WTC11 (cell line): Measurements from ENCODE around the gene KAT2B. TPM values are rescaled to one million over a fixed set of nuclear protein-coding genes. Genes with fewer than 3 reads are reported as not detected.

ENCODE experiments used
- ATAC-seq: fragments of 200-7000 bp; cut with Tn5 transposase; 2 replicates; pipeline ENCODE4 v1.10.0; 2021; ENCODE audit warnings: mild to moderate bottlenecking, moderate library complexity
- CTCF ChIA-PET: fragments of 300-600 bp; sonication (Branson Sonifier 250); formaldehyde crosslinking; loops from one replicate; lab custom pipeline; 2021; ENCODE audit warnings: antibody characterized with exemption; lab: Charles Lee
- POLR2A ChIA-PET: fragments of 350-600 bp; sonication (Branson Sonifier 250); formaldehyde crosslinking; loops from one replicate; lab custom pipeline; 2021; ENCODE audit warnings: antibody characterized with exemption; lab: Charles Lee
- DNase-seq: peaks from one replicate; pipeline ENCODE4 v3.0.0; 2021; ENCODE audit warnings: low spot score
- H3K27ac Mint-ChIP-seq: 2 replicates; pipeline ENCODE4 v1.8.0; 2021; ENCODE audit warnings: mixed read lengths
- H3K27me3 Mint-ChIP-seq: 2 replicates; pipeline ENCODE4 v1.8.0; 2021; ENCODE audit warnings: low read depth, mild to moderate bottlenecking, moderate library complexity, mixed read lengths
- H3K36me3 Mint-ChIP-seq: 2 replicates; pipeline ENCODE4 v1.8.0; 2021; ENCODE audit warnings: mixed read lengths
- H3K4me1 Mint-ChIP-seq: 2 replicates; pipeline ENCODE4 v1.8.0; 2022; ENCODE audit warnings: mixed read lengths
- H3K4me3 Mint-ChIP-seq: 2 replicates; pipeline ENCODE4 v1.8.0; 2021; ENCODE audit warnings: mild to moderate bottlenecking, moderate library complexity, mixed read lengths
- H3K9me3 Mint-ChIP-seq: 2 replicates; pipeline ENCODE4 v1.8.0; 2021; ENCODE audit warnings: mixed read lengths
- AR ChIP-seq: fragments of 250-450 bp; sonication (Bioruptor Pico); IDR thresholded peaks from 2 replicates; pipeline ENCODE4 v1.9.0; 2021; ENCODE audit warnings: mild to moderate bottlenecking
- FOXK1 ChIP-seq: sonication (generic); formaldehyde crosslinking; IDR thresholded peaks from 2 replicates; pipeline ENCODE4 v1.8.0; 2022; ENCODE audit warnings: mild to moderate bottlenecking, moderate library complexity, missing genetic modification reagents
- FOXP1 ChIP-seq: sonication (generic); formaldehyde crosslinking; IDR thresholded peaks from 2 replicates; pipeline ENCODE4 v1.8.0; 2022; ENCODE audit warnings: missing genetic modification reagents, mild to moderate bottlenecking, moderate library complexity, borderline replicate concordance
- GRHL2 ChIP-seq: fragments of 250-450 bp; sonication (Bioruptor Pico); IDR thresholded peaks from 2 replicates; pipeline ENCODE4 v1.8.0; 2022; ENCODE audit warnings: mild to moderate bottlenecking, moderate library complexity; ENCODE audit not compliant: insufficient replicate concordance, severe bottlenecking
- HMGA2 ChIP-seq: fragments of 250-450 bp; sonication (Bioruptor Pico); IDR thresholded peaks from 2 replicates; pipeline ENCODE4 v1.4.0; 2021; ENCODE audit warnings: mild to moderate bottlenecking, moderate library complexity
- JAZF1 ChIP-seq: fragments of 250-450 bp; sonication (Bioruptor Pico); IDR thresholded peaks from 2 replicates; pipeline ENCODE4 v1.9.0; 2021; ENCODE audit warnings: moderate library complexity, mild to moderate bottlenecking, inconsistent platforms
- MXD4 ChIP-seq: fragments of 250-450 bp; sonication (Bioruptor Pico); IDR thresholded peaks from 2 replicates; pipeline ENCODE4 v1.8.0; 2021; ENCODE audit warnings: mild to moderate bottlenecking, moderate library complexity, borderline replicate concordance
- NFATC4 ChIP-seq: fragments of 250-450 bp; sonication (Bioruptor Pico); IDR thresholded peaks from 2 replicates; pipeline ENCODE4 v1.9.0; 2021; ENCODE audit warnings: mild to moderate bottlenecking
- SMAD3 ChIP-seq: sonication (generic); formaldehyde crosslinking; IDR thresholded peaks from 2 replicates; pipeline ENCODE4 v1.8.0; 2022; ENCODE audit warnings: missing genetic modification reagents, mild to moderate bottlenecking, borderline replicate concordance
- ZBTB21 ChIP-seq: sonication (generic); formaldehyde crosslinking; IDR thresholded peaks from 2 replicates; pipeline ENCODE4 v1.8.1; 2023; ENCODE audit warnings: mild to moderate bottlenecking, missing genetic modification reagents, borderline replicate concordance
- total RNA-seq: library from RNA; stranded (reverse); gene quantifications from 3 replicates; pipeline ENCODE4 v1.2.3, GENCODE V29; 2021
- TF ChIP-seq, protein P1 (sequence below): sonication (generic); formaldehyde crosslinking; IDR thresholded peaks from 2 replicates; pipeline ENCODE4 v1.8.1; 2023; ENCODE audit warnings: mild to moderate bottlenecking, missing genetic modification reagents
- TF ChIP-seq, protein P2 (sequence below): sonication (generic); formaldehyde crosslinking; IDR thresholded peaks from 2 replicates; pipeline ENCODE4 v1.8.0; 2023; ENCODE audit warnings: missing genetic modification reagents, mild to moderate bottlenecking, borderline replicate concordance
- TF ChIP-seq, protein P3 (sequence below): fragments of 250-450 bp; sonication (Bioruptor Pico); IDR thresholded peaks from 2 replicates; pipeline ENCODE4 v1.9.0; 2021; ENCODE audit warnings: moderate library complexity, mild to moderate bottlenecking, inconsistent platforms, borderline replicate concordance
- TF ChIP-seq, protein P4 (sequence below): fragments of 250-450 bp; sonication (Bioruptor Pico); IDR thresholded peaks from 2 replicates; pipeline ENCODE4 v2.1.2; 2022; ENCODE audit warnings: mild to moderate bottlenecking, moderate library complexity
- TF ChIP-seq, protein P5 (sequence below): sonication (generic); formaldehyde crosslinking; IDR thresholded peaks from 2 replicates; pipeline ENCODE4 v1.8.1; 2022; ENCODE audit warnings: mild to moderate bottlenecking, missing genetic modification reagents, moderate library complexity, borderline replicate concordance

Gene KAT2B
- total RNA-seq, 1 experiment from 2014 or later, result 2.7 TPM

- no peaks in the 10 kb centered on the region for H3K9me3 Mint-ChIP-seq
These were observed 1.0 kb downstream of the KAT2B start for GRCh38 chr3:20041197-20041780.

More at GRCh38 chr3:20041197-20041780, 1.0 kb downstream of the KAT2B start:
- no peak overlapping the region for H3K27ac Mint-ChIP-seq
- peak; percentile 76 for DNase-seq
- peak; percentile 47 for ATAC-seq
- TF ChIP-seq GRHL2 (CRISPR knock-in tag) (no peak), FOXP1 (CRISPR knock-in tag) (no peak), NFATC4 (CRISPR knock-in tag) (no peak), AR (CRISPR knock-in tag) (no peak), ZBTB21 (CRISPR knock-in tag) (no peak), SMAD3 (no peak), FOXK1 (peak; percentile 96; the same call in 1 of the 2 replicates), MXD4 (CRISPR knock-in tag) (no peak), JAZF1 (CRISPR knock-in tag) (no peak), HMGA2 (CRISPR knock-in tag) (no peak)
- TF ChIP-seq, protein P1, sequence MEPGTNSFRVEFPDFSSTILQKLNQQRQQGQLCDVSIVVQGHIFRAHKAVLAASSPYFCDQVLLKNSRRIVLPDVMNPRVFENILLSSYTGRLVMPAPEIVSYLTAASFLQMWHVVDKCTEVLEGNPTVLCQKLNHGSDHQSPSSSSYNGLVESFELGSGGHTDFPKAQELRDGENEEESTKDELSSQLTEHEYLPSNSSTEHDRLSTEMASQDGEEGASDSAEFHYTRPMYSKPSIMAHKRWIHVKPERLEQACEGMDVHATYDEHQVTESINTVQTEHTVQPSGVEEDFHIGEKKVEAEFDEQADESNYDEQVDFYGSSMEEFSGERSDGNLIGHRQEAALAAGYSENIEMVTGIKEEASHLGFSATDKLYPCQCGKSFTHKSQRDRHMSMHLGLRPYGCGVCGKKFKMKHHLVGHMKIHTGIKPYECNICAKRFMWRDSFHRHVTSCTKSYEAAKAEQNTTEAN (CRISPR knock-in tag), result no peak
- TF ChIP-seq, protein P2, sequence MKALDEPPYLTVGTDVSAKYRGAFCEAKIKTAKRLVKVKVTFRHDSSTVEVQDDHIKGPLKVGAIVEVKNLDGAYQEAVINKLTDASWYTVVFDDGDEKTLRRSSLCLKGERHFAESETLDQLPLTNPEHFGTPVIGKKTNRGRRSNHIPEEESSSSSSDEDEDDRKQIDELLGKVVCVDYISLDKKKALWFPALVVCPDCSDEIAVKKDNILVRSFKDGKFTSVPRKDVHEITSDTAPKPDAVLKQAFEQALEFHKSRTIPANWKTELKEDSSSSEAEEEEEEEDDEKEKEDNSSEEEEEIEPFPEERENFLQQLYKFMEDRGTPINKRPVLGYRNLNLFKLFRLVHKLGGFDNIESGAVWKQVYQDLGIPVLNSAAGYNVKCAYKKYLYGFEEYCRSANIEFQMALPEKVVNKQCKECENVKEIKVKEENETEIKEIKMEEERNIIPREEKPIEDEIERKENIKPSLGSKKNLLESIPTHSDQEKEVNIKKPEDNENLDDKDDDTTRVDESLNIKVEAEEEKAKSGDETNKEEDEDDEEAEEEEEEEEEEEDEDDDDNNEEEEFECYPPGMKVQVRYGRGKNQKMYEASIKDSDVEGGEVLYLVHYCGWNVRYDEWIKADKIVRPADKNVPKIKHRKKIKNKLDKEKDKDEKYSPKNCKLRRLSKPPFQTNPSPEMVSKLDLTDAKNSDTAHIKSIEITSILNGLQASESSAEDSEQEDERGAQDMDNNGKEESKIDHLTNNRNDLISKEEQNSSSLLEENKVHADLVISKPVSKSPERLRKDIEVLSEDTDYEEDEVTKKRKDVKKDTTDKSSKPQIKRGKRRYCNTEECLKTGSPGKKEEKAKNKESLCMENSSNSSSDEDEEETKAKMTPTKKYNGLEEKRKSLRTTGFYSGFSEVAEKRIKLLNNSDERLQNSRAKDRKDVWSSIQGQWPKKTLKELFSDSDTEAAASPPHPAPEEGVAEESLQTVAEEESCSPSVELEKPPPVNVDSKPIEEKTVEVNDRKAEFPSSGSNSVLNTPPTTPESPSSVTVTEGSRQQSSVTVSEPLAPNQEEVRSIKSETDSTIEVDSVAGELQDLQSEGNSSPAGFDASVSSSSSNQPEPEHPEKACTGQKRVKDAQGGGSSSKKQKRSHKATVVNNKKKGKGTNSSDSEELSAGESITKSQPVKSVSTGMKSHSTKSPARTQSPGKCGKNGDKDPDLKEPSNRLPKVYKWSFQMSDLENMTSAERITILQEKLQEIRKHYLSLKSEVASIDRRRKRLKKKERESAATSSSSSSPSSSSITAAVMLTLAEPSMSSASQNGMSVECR (CRISPR knock-in tag), result peak; percentile 94; the same call in 1 of the 2 replicates
- TF ChIP-seq, protein P3, sequence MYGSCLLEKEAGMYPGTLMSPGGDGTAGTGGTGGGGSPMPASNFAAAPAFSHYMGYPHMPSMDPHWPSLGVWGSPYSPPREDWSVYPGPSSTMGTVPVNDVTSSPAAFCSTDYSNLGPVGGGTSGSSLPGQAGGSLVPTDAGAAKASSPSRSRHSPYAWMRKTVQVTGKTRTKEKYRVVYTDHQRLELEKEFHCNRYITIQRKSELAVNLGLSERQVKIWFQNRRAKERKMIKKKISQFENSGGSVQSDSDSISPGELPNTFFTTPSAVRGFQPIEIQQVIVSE (CRISPR knock-in tag), result no peak
- TF ChIP-seq, protein P4, sequence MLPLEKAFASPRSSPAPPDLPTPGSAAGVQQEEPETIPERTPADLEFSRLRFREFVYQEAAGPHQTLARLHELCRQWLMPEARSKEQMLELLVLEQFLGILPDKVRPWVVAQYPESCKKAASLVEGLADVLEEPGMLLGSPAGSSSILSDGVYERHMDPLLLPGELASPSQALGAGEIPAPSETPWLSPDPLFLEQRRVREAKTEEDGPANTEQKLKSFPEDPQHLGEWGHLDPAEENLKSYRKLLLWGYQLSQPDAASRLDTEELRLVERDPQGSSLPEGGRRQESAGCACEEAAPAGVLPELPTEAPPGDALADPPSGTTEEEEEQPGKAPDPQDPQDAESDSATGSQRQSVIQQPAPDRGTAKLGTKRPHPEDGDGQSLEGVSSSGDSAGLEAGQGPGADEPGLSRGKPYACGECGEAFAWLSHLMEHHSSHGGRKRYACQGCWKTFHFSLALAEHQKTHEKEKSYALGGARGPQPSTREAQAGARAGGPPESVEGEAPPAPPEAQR (CRISPR knock-in tag), result no peak
- TF ChIP-seq, protein P5, sequence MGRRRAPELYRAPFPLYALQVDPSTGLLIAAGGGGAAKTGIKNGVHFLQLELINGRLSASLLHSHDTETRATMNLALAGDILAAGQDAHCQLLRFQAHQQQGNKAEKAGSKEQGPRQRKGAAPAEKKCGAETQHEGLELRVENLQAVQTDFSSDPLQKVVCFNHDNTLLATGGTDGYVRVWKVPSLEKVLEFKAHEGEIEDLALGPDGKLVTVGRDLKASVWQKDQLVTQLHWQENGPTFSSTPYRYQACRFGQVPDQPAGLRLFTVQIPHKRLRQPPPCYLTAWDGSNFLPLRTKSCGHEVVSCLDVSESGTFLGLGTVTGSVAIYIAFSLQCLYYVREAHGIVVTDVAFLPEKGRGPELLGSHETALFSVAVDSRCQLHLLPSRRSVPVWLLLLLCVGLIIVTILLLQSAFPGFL (CRISPR knock-in tag), result no peak
- CTCF ChIA-PET, result interaction anchor here (1.4 kb wide), 2 partner anchors 33 to 114 kb away, joined by 3 to 4 read pairs; no protein-coding TSS in a partner anchor
- peaks cover 15% of the 10 kb centered on the region for H3K4me1 Mint-ChIP-seq
- H3K4me3 Mint-ChIP-seq, result peak overlapping the region; percentile 89
- peaks cover 20% of the 10 kb centered on the region for H3K27me3 Mint-ChIP-seq
- POLR2A ChIA-PET, result interaction anchor here (1.5 kb wide), 1 partner anchor 93 kb away, joined by 7 read pairs; no protein-coding TSS in a partner anchor
- H3K36me3 Mint-ChIP-seq, result no peaks in the 10 kb centered on the region
